Measurements from ENCODE around the gene SLX4.
"Not testable (repeated sequence)": the region's sequence is repeated elsewhere in the genome, so short reads cannot be mapped to it uniquely, and the experiment has no call there.

SLX4 gene

GRCh38 chr16:3611146-3611975, at the start of gene SLX4:
TSS of gene SLX4 (minus strand) at chr16:3611606. CDS start at chr16:3608964, 2,642 bp downstream.
- peak; percentile 74 for DNase-seq

DNA sequence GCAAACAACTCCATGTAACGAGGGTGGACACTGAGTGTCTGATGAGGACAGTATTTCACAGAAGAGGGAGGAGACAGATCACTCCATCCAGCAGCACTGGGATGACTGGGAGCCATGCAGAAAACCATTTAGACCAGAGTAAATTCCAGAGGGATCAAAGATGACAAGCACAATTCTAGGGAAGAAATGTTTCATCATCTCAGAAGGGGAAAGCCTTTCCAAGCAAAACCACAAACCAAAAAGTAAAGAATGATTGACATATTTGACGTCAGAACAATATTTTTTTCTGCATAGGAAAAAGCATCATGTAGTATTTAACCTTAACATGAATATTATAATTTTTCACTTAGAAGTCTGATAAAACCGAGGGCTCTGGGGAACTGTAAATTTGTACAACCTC, 47.8 kb upstream of the SLX4 start:
- DNase-seq, result no peak

- no peak for DNase-seq
Measured at GRCh38 chr16:3656491-3657468, 45.4 kb upstream of the SLX4 start.

GRCh38 chr16:3656160-3656490, 44.7 kb upstream of the SLX4 start:
- not testable (repeated sequence) for DNase-seq

DNA sequence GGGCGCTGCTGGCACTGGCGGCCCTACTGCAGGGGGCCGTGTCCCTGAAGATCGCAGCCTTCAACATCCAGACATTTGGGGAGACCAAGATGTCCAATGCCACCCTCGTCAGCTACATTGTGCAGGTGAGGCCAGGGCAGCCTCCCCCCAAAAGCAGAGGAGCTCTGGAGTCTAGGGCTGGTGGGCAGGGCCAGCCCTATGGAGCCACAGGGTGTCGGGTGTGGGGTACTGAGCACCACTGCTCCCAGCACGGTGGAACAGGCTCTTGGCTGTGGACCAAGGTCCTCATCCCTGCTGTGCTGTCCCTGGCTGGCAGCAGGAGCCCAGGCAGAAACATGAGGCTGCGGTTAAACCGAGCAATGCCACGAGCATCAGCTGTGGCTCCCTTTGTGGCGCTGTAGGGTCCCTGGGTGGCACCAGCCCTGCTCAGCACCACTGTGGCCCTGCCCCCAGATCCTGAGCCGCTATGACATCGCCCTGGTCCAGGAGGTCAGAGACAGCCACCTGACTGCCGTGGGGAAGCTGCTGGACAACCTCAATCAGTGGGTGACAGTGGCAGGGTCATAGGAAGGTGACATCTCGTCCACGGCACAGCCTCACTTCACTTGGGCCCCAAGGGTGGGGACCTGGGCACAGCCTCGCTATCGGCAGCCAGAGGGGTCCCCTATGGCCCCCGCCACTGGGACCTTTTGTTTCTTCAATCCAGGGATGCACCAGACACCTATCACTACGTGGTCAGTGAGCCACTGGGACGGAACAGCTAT, 44.2 kb upstream of the SLX4 start:
- DNase-seq, result no peak

DNA sequence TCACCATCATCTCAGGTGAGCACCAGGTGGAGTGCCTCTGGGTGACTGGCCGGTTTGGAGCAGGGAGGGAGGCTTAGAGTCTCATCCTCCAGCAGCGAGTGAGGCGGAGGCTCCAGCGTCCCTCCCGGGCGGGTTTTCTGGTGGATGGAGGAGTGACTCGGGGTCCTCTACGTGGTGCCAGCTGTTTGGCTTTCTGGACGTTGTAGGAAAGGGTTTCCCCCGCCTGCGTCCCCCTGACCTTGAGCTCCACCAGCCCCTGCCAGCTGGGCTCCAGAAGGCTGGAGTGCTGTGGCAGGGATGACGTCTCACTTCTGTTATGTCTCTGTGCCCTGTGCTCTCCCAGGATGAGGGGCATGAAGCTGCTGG, 43.6 kb upstream of the SLX4 start:
- DNase-seq, result no peak

DNA sequence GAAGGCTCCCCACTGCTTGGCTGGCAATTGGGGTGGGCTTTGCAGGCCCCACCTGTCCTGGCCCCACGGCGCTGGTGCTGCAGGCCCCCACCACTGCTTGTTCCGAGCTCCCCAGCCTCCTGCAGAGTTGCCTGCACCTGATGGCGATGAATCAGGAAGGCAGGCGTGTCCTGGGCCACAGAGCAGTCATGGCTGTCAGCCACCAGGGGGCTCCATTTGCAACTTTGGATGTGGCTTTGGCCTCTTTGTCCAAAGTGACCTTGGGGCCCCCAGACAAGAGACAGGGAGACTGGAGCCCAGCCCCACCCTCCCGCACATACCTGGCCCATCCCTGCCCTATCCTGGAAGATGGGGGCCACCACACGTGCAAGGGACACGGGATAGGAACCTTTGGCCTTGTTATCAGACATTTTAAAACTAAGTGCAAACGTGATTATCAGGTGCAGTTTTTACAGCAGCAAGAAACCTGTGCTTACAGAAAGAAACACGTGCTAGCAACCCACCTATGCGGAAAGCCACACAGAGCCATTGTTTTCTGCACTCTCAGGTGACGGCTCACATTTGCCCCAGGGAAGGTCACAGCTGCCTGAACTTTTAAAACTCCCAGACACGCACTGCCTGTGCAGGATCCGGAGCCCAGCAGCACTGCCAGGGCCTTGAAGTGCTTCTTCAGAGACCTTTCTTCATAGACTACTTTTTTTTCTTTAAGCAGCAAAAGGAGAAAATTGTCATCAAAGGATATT, 43.0 kb upstream of the SLX4 start, which contains the start of gene DNASE1:
TSS of gene DNASE1 (plus strand) at position 443 of the 743 bp plus-strand sequence. CDS start 683 bp downstream, outside the sequence.
- DNase-seq, result peak; percentile 7

DNA sequence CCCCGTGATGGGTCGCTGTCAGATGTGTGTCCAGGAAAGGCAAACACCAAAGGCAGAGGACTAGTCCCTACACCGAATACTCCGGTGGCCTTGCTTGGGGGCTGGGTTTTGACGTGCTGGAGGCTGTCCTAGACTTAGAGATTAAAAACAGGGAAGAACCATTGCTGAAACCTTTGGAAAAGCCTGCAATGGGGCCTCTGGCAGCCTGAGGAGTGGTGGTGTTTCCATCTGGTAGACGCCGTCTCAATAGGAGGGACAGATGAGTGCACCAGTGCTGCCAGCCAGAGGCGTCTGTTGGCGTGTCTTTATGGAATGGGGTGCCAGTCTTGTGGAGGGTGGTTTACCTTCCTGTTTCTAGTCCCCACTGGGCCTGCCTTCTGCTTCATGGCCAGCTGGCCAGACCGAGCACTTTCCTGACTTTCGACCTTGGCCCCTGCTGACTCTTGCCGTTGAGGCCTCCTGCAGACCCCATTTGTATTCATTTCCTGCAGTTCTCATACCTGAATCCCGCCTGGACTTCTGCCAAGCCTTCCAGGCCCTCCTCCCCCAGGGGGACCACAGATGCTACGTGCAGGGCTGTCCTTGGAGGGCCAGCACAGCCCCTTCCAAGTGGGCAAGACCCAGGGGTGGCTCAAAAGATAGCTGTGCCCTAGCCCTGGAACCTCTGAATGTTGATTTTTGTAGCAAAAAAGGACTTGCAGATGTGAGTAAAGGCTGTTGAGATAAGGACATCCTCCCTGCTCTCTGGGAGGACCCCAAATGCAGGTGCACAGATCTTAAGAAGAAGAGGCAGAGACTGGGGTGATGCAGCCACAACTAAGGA, 41.2 kb upstream of the SLX4 start:
- DNase-seq, result no peak

- no peak for DNase-seq
Measured at GRCh38 chr16:3651461-3652372, 40.3 kb upstream of the SLX4 start.

- no peak for DNase-seq
Measured at GRCh38 chr16:3650631-3651265, 39.3 kb upstream of the SLX4 start.

DNA sequence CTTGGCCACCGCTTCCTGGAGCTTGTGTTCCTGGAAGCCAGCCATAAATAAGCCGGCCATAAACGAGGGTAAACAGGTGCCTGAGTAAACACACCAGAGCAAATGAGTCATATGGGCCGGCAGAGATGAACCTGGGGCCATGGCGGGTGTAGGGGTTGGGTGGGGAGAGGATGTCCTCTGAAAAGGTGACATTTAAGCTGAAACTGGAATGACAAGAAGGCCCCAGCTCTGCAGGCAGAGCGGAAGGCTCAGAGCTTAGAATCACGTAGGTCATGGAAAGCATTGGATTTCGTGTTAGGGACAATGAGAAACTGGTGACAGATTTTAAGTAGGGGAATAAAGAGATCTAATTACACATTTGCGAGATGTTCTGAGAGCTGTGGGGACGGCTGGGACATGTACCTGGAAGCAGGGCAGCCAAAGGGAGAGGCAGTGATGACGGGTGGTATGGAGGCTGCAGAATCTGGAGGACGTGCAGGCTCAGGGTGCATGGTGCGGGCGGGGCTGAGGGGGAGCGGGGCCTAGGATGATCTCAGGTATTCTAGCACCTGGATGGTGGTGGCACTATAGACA, 35.0 kb upstream of the SLX4 start:
- DNase-seq, result no peak

DNA sequence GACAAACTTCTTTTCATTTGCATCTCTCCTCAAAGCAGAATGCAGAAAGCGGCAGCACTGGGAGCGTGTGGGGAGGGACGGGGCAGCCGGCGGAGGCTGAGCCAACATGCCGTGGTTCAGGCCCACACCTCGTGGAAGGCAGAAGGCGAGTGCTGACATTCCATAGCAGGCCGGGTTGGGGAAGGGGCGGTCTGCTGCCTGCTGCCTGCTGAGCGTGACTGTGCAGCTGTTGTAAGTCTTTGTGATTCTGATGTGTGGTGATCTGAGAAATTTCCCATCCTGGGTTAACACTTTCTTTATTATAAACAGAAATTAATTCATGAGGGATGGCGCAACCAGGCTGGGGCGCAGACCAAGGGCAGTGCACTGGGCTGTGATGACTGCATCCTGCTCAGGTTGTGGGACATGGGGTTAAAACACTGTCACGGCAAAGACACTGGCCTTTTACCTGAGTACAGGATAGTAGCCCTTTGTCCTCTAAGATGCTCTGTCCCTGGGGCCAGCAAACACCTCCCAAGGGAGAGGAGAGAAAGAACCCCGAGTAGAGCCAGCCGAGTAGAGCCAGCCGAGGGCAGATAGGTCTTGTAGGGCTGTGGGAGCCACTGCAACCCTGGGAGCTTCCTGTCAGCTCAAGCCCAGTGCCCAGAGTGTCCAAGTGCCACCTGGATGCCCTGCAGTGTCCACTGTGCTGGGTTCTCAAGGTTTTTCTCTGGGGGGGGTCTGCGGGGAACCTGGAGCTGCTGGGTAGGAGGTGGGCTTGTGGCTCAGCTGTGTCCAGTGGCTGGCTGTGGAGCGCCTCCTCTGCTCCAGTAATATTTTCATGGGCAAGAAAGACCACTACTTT, 34.3 kb upstream of the SLX4 start:
- no peak for DNase-seq

DNA sequence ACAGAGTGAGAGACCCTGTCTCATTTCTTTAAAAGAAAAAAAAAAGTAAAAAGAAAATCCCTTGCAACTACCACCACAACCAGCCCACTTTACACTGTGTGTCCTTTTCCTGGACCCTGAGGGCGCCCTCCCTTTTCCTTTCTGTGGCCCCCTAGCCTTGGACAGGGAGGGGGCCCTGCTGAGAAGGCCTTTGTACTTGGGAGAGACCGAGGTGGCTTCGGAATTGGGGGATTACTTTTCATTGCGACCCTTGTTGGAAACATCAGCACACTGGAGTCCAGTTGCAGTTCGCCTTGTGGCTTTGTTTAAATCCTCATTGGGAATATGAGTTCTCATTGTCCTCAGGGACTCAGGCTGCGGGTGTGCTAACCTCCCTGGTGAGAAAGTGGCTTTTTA, 33.7 kb upstream of the SLX4 start:
- no peak for DNase-seq

GRCh38 chr16:3643095-3643730, 31.8 kb upstream of the SLX4 start:
- DNase-seq, result no peak

GRCh38 chr16:3642397-3643094, 31.1 kb upstream of the SLX4 start:
- DNase-seq, result no peak

- DNase-seq, result no peak
Measured at GRCh38 chr16:3641801-3642396, 30.5 kb upstream of the SLX4 start.
